ENCODE measurements around the gene OR52L1. TPM values are rescaled to one million over a fixed set of nuclear protein-coding genes. Genes with fewer than 3 reads are reported as not detected.

Gene OR52L1
- total and polyA plus RNA-seq, 11 donors = not detected

- Histone ChIP-seq H3K4me1 (peaks cover 0 to 4% (median 0%) of the 10 kb centered on the region in 12 donors), H3K9me3 (no peaks in the 10 kb centered on the region), H3K36me3 (no peaks in the 10 kb centered on the region), H3K27ac (no peak overlapping the region), H3K4me3 (no peak overlapping the region), H3K27me3 (peaks cover 0 to 4% (median 0%) of the 10 kb centered on the region in 9 donors)
- no peak for TF ChIP-seq POLR2A (IDR thresholded peaks at IDR 0.05)
- TF ChIP-seq, protein P1, sequence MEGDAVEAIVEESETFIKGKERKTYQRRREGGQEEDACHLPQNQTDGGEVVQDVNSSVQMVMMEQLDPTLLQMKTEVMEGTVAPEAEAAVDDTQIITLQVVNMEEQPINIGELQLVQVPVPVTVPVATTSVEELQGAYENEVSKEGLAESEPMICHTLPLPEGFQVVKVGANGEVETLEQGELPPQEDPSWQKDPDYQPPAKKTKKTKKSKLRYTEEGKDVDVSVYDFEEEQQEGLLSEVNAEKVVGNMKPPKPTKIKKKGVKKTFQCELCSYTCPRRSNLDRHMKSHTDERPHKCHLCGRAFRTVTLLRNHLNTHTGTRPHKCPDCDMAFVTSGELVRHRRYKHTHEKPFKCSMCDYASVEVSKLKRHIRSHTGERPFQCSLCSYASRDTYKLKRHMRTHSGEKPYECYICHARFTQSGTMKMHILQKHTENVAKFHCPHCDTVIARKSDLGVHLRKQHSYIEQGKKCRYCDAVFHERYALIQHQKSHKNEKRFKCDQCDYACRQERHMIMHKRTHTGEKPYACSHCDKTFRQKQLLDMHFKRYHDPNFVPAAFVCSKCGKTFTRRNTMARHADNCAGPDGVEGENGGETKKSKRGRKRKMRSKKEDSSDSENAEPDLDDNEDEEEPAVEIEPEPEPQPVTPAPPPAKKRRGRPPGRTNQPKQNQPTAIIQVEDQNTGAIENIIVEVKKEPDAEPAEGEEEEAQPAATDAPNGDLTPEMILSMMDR (IDR thresholded peaks at IDR 0.05) = no peak
- no peak for ATAC-seq
- intact Hi-C loops (cut with DNase I) = no loop called here
- no peak for DNase-seq
Measured at GRCh38 chr11:6006395-6006794, 19.6 kb upstream of the OR52L1 start.

DNA sequence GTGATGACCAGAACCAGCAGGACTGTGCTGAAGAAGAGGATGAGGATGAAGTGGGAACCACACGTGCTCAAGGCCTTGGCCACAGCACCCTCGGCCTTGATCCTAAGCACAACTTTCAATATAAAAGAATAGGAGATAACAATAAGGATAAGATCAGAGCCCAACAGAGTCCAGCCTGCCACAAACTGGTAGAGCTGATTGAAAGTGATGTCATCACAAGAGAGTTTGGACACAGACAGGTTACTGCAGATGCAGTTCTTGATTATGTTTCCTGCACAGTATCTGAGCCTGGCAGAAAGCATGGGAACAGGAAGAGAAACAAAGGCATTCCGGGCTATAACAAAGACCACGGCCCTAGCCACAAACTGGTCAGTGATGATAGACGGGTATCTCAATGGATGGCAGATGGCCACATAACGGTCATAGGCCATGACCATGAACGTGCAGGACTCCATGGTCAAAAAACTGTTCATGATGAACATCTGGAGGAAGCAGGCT lies 15.5 kb upstream of the OR52L1 start:
- TF ChIP-seq, protein P1 (IDR thresholded peaks at IDR 0.05) = no peak
- TF ChIP-seq POLR2A (IDR thresholded peaks at IDR 0.05) = no peak
- Histone ChIP-seq H3K27ac (peak overlapping the region in 6 of 12 donors; percentile 0 to 57 (median 44)), H3K36me3 (no peaks in the 10 kb centered on the region), H3K4me3 (no peak overlapping the region), H3K9me3 (no peaks in the 10 kb centered on the region), H3K27me3 (no peaks in the 10 kb centered on the region), H3K4me1 (peaks cover 0 to 4% (median 0%) of the 10 kb centered on the region in 12 donors)
- ATAC-seq (peak in 2 of 4 donors; percentile 13 to 39), DNase-seq (no peak)
- 52 to 64% (median 60%) methylated on average over 7 of the region's 7 CpGs for WGBS, 4 donors
- intact Hi-C loops (cut with DNase I) = no loop called here

GRCh38 chr11:5994791-5995190 lies 8.0 kb upstream of the OR52L1 start:
- H3K27ac ChIP-seq = no peak overlapping the region
- WGBS, 4 donors = 90 to 95% (median 92%) methylated on average over 14 of the region's 14 CpGs
- no peak for ATAC-seq
- TF ChIP-seq, protein P1 (IDR thresholded peaks at IDR 0.05) = no peak
- no peak for TF ChIP-seq POLR2A (IDR thresholded peaks at IDR 0.05)
- no peak for DNase-seq
- H3K36me3 ChIP-seq = no peaks in the 10 kb centered on the region
- H3K27me3 ChIP-seq = no peaks in the 10 kb centered on the region
- intact Hi-C loops (cut with DNase I) = no loop called here
- no peak overlapping the region for H3K4me3 ChIP-seq
- no peaks in the 10 kb centered on the region for H3K9me3 ChIP-seq
- H3K4me1 ChIP-seq = no peaks in the 10 kb centered on the region

- H3K36me3 ChIP-seq = no peaks in the 10 kb centered on the region
- TF ChIP-seq, protein P1 (IDR thresholded peaks at IDR 0.05) = peak in 11 of 12 donors; percentile 18 to 56 (median 44)
- TF ChIP-seq POLR2A (IDR thresholded peaks at IDR 0.05) = no peak
- H3K27me3 ChIP-seq = no peaks in the 10 kb centered on the region
- H3K4me1 ChIP-seq = no peaks in the 10 kb centered on the region
- no peaks in the 10 kb centered on the region for H3K9me3 ChIP-seq
- intact Hi-C loops (cut with DNase I) = no loop called here
- DNase-seq (no peak), ATAC-seq (no peak)
- WGBS, 4 donors = 55 to 60% (median 58%) methylated on average over 3 of the region's 3 CpGs
- no peak overlapping the region for H3K4me3 ChIP-seq
- no peak overlapping the region for H3K27ac ChIP-seq
Measured at GRCh38 chr11:5992604-5993251, 5.9 kb upstream of the OR52L1 start.
